A549 (cell line): Measurements from ENCODE around the gene TAF15. TPM values are rescaled to one million over a fixed set of nuclear protein-coding genes. Genes with fewer than 3 reads are reported as not detected.

Source experiments
- ATAC-seq, 2 experiments: fragments of 200-7000 bp in 1 of 2; fragments of >200 bp in 1 of 2; cut with Nextera tagmentation in 1 of 2; cut with Tn5 transposase in 1 of 2; 3 replicates each; pipeline versions ENCODE4 v1.8.0 to v1.9.1; 2018 to 2020; ENCODE audit warnings: mild to moderate bottlenecking in 1 of 2, moderate library complexity in 1 of 2
- CTCF ChIA-PET: fragments of 300-600 bp; sonication (Branson Sonifier 250); formaldehyde crosslinking; extraction: SDS; loops from one replicate; lab custom pipeline; 2021; ENCODE audit warnings: antibody characterized with exemption, inconsistent platforms; lab: Yijun Ruan, JAX
- POLR2A ChIA-PET: fragments of 350-600 bp; formaldehyde crosslinking; extraction: SDS; loops from one replicate; lab custom pipeline; 2021; ENCODE audit warnings: antibody characterized with exemption, inconsistent platforms; lab: Yijun Ruan, JAX
- DNase-seq, 2 experiments: peaks; one replicate each; pipeline versions ENCODE4 v3.0.0 to v3.0.0-alpha.2; 2011 to 2016; ENCODE audit warnings: low read depth in 1 of 2, low spot score in 1 of 2
- FAIRE-seq: peaks from 2 replicates; lab custom pipeline; 2011; peaks lifted over from hg19 to GRCh38; lab: Jason Lieb, UNC
- H3K27ac ChIP-seq, 2 experiments: fragments of >200 bp; sonication (Bioruptor Twin); formaldehyde crosslinking; 3 replicates each; pipeline ENCODE4 v1.5.1; 2016 to 2017
- H3K4me1 ChIP-seq: fragments of >200 bp; sonication (Bioruptor Twin); formaldehyde crosslinking; 3 replicates; pipeline ENCODE4 v1.6.1; 2016
- H3K4me2 ChIP-seq: fragments of >200 bp; sonication (Bioruptor Twin); formaldehyde crosslinking; 3 replicates; pipeline ENCODE4 v1.6.1; 2016
- H3K4me3 ChIP-seq: fragments of >200 bp; sonication (Bioruptor Twin); formaldehyde crosslinking; 3 replicates; pipeline ENCODE4 v1.5.1; 2016
- H3K9me3 ChIP-seq: fragments of >200 bp; sonication (Bioruptor Twin); formaldehyde crosslinking; 3 replicates; pipeline ENCODE4 v1.6.1; 2016
- CBX2 ChIP-seq: fragments of 200-600 bp; sonication (generic); IDR thresholded peaks from 2 replicates; pipeline ENCODE4 v1.6.1; 2016; ENCODE audit warnings: low read depth, mild to moderate bottlenecking, borderline replicate concordance
- CBX8 ChIP-seq: fragments of 200-600 bp; sonication (generic); IDR thresholded peaks from 2 replicates; pipeline ENCODE4 v1.6.1; 2016
- CHD2 ChIP-seq: fragments of 150-350 bp; IDR thresholded peaks from 2 replicates; pipeline ENCODE4 v1.6.1; 2014; ENCODE audit warnings: low read length; ENCODE audit not compliant: partially characterized antibody
- CTCF ChIP-seq: fragments of >200 bp; sonication (Bioruptor Twin); formaldehyde crosslinking; IDR thresholded peaks from 3 replicates; pipeline ENCODE4 v1.5.1; 2016
- EHF ChIP-seq: fragments of 250-450 bp; sonication (Bioruptor Pico); IDR thresholded peaks from 2 replicates; pipeline ENCODE4 v1.5.0; 2020; ENCODE audit warnings: mild to moderate bottlenecking
- HEYL ChIP-seq: fragments of 250-450 bp; sonication (Bioruptor Pico); IDR thresholded peaks from 2 replicates; pipeline ENCODE4 v1.8.0; 2021; ENCODE audit warnings: mild to moderate bottlenecking, moderate library complexity
- HOXB13 ChIP-seq: fragments of 250-450 bp; sonication (Bioruptor Pico); IDR thresholded peaks from 2 replicates; pipeline ENCODE4 v1.5.0; 2020; ENCODE audit warnings: low read depth, mild to moderate bottlenecking, moderate library complexity
- JUN ChIP-seq, 2 experiments: fragments of >200 bp; sonication (Bioruptor Twin); formaldehyde crosslinking; IDR thresholded peaks; 2 replicates in 1 of 2; 3 replicates in 1 of 2; pipeline ENCODE4 v1.6.1; 2016 to 2017
- NPAS2 ChIP-seq: fragments of 250-450 bp; sonication (Bioruptor Pico); IDR thresholded peaks from 2 replicates; pipeline ENCODE4 v1.8.0; 2022; ENCODE audit warnings: mild to moderate bottlenecking, moderate library complexity, borderline replicate concordance
- PBX3 ChIP-seq: IDR thresholded peaks from 2 replicates; pipeline ENCODE4 v1.6.1; 2012
- SMC3 ChIP-seq: fragments of >200 bp; sonication (Bioruptor Twin); formaldehyde crosslinking; IDR thresholded peaks from 3 replicates; pipeline ENCODE4 v1.6.1; 2018; ENCODE audit warnings: inconsistent platforms
- TFCP2L1 ChIP-seq: fragments of 250-450 bp; sonication (Bioruptor Pico); IDR thresholded peaks from 2 replicates; pipeline ENCODE4 v1.5.0; 2021; ENCODE audit warnings: mild to moderate bottlenecking
- TP53 ChIP-seq: fragments of 250-450 bp; sonication (Bioruptor Pico); IDR thresholded peaks from 2 replicates; pipeline ENCODE4 v1.5.0; 2021; ENCODE audit warnings: mild to moderate bottlenecking, moderate library complexity
- ZFP36 ChIP-seq: fragments of 450-650 bp; IDR thresholded peaks from 2 replicates; pipeline ENCODE4 v1.6.1; 2014; ENCODE audit warnings: borderline replicate concordance; ENCODE audit not compliant: partially characterized antibody
- WGBS: methylation state at CpG from one replicate; pipeline ENCODE4 v1.1.6; 2017; ENCODE audit errors: missing lambda C conversion rate; 5-methylcytosine and 5-hydroxymethylcytosine counted together
- polyA plus RNA-seq, 4 experiments: library from polyadenylated mRNA; depleted of rRNA in 3 of 4; stranded (reverse); fragments of >200 nt; fragmentation: RNase III in 1 of 4; extraction: RNeasy Plus Mini Kit Qiagen cat#74134 plus additional on column Dnase treatment in 1 of 4; gene quantifications; 2 replicates in 3 of 4; 3 replicates in 1 of 4; pipeline ENCODE4 v1.2.3, GENCODE V29; 2011 to 2017
- TF ChIP-seq, protein P1 (sequence below): IDR thresholded peaks from 2 replicates; pipeline ENCODE4 v1.6.1; 2012; ENCODE audit warnings: low read depth, borderline replicate concordance
- TF ChIP-seq, protein P2 (sequence below): IDR thresholded peaks from 2 replicates; pipeline ENCODE4 v1.6.1; 2012
- TF ChIP-seq, protein P3 (sequence below): fragments of 450-650 bp; IDR thresholded peaks from 2 replicates; pipeline ENCODE4 v1.6.1; 2014; ENCODE audit warnings: antibody characterized with exemption
- TF ChIP-seq, protein P4 (sequence below): fragments of 250-450 bp; sonication (Bioruptor Pico); IDR thresholded peaks from 2 replicates; pipeline ENCODE4 v1.5.0; 2021; ENCODE audit warnings: mild to moderate bottlenecking, moderate library complexity, borderline replicate concordance

The TAF15 gene
- polyA plus RNA-seq, 2 of the 4 experiments (the other 2 are of a cell fraction) = 130 to 544 TPM

DNA sequence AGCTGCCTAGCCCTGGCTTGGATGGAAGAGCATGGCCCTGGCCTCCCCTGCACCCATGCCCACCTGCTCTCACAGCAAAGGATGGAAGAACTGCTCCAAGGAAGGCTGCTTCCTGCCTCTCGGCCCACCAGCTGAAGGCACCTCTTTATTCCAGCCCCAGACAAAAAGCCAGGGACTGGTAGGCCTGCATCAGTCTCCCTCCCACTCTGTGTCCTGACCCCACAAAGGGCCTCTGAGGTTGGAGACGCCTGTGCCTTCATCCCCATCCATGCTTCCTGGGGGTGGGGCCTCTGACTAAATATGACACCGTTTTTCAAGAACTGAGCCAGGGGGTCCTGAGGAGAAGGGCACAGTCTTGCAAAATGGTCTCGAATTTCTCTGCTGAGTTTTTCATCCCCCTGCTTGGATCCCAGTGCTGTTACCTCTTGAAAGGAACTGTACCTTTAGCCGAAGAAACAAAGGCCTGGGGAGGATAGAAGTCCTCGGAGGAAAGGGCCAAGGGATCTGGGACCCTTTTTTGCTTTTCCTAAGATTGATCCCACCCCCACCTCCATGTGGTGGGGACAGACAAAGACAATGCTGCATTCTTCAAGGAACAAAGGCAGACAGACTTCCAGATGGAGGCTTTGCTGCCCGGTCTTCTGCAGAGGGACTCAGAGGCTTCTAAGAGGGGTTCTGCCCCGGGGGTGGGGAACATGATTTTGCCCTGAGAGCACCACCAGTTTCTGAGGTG lies 43.4 kb upstream of the TAF15 start (continued):
- no peak for TF ChIP-seq PBX3

- Histone ChIP-seq H3K4me3 (no peak overlapping the region), H3K9me3 (no peaks in the 10 kb centered on the region)
- CTCF ChIA-PET = interaction anchor here (0.8 to 43.9 kb wide), 12 partner anchors 6 to 163 kb away, joined by 3 to 2039 read pairs (median 6); partner anchors contain the start of genes C17orf50, GAS2L2, MMP28 and RASL10B
- FAIRE-seq (no peak), ATAC-seq (no peak)
- TF ChIP-seq NPAS2 (CRISPR knock-in tag) = no peak
- TF ChIP-seq, protein P1, sequence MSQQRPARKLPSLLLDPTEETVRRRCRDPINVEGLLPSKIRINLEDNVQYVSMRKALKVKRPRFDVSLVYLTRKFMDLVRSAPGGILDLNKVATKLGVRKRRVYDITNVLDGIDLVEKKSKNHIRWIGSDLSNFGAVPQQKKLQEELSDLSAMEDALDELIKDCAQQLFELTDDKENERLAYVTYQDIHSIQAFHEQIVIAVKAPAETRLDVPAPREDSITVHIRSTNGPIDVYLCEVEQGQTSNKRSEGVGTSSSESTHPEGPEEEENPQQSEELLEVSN = no peak
- TF ChIP-seq, protein P2, sequence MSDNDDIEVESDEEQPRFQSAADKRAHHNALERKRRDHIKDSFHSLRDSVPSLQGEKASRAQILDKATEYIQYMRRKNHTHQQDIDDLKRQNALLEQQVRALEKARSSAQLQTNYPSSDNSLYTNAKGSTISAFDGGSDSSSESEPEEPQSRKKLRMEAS = no peak
- no peak for TF ChIP-seq CBX2
- no peak for TF ChIP-seq CHD2
- no peak for TF ChIP-seq TFCP2L1 (CRISPR knock-in tag)
- TF ChIP-seq EHF (CRISPR knock-in tag) = no peak
- TF ChIP-seq, protein P3, sequence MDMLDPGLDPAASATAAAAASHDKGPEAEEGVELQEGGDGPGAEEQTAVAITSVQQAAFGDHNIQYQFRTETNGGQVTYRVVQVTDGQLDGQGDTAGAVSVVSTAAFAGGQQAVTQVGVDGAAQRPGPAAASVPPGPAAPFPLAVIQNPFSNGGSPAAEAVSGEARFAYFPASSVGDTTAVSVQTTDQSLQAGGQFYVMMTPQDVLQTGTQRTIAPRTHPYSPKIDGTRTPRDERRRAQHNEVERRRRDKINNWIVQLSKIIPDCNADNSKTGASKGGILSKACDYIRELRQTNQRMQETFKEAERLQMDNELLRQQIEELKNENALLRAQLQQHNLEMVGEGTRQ = no peak
- no peak for TF ChIP-seq SMC3
- TF ChIP-seq HEYL (CRISPR knock-in tag) = no peak
- no peak for TF ChIP-seq JUN (IDR thresholded peaks at IDR 0.05)
- TF ChIP-seq PBX3 = no peak
- TF ChIP-seq, protein P4, sequence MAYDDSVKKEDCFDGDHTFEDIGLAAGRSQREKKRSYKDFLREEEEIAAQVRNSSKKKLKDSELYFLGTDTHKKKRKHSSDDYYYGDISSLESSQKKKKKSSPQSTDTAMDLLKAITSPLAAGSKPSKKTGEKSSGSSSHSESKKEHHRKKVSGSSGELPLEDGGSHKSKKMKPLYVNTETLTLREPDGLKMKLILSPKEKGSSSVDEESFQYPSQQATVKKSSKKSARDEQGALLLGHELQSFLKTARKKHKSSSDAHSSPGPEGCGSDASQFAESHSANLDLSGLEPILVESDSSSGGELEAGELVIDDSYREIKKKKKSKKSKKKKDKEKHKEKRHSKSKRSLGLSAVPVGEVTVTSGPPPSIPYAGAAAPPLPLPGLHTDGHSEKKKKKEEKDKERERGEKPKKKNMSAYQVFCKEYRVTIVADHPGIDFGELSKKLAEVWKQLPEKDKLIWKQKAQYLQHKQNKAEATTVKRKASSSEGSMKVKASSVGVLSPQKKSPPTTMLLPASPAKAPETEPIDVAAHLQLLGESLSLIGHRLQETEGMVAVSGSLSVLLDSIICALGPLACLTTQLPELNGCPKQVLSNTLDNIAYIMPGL (CRISPR knock-in tag) = no peak
- no peak for TF ChIP-seq TP53 (CRISPR knock-in tag)
- no peak for TF ChIP-seq HOXB13
- no peak for TF ChIP-seq ZFP36
- no peak for TF ChIP-seq CBX8
- TF ChIP-seq CTCF = no peak
- TF ChIP-seq, all 56 proteins: peak for 0
- 60% methylated on average over 23 of the region's 24 CpGs for WGBS
- H3K4me1 ChIP-seq = no peaks in the 10 kb centered on the region
- H3K4me2 ChIP-seq = no peak overlapping the region
- no peak for DNase-seq
- POLR2A ChIA-PET = interaction anchor here (0.5 to 5.8 kb wide), 3 partner anchors 37 to 43 kb away, joined by 3 to 156 read pairs (median 6); partner anchors contain the start of gene TAF15
- H3K27ac ChIP-seq = no peak overlapping the region
Observed at GRCh38 chr17:35766489-35766877, 42.8 kb upstream of the TAF15 start.
